ENCODE data around the gene CCDC12.

CCDC12 gene

GRCh38 chr3:46946856-46947545, 29.5 kb downstream of the CCDC12 start:
- peaks cover 18% of the 10 kb centered on the region; the same call in 1 of the 2 replicates for H4K20me1 ChIP-seq (ENCODE audit: low read depth, low read length)
- H3K27ac ChIP-seq (ENCODE audit: low read depth, low read length), result no peak overlapping the region
- peaks cover 98% of the 10 kb centered on the region for H3K79me2 ChIP-seq (ENCODE audit: insufficient read depth, low read length)
- no peak overlapping the region for H3K9ac ChIP-seq (ENCODE audit: low read length)
- no peaks in the 10 kb centered on the region for H3K9me3 ChIP-seq (ENCODE audit: insufficient read depth, low read length)
- TF ChIP-seq CTCF (IDR thresholded peaks at IDR 0.05; ENCODE audit: insufficient read depth, low read length, poor library complexity, severe bottlenecking), result no peak
- TF ChIP-seq EZH2phosphoT487 (conservative IDR thresholded peaks at IDR 0.05; ENCODE audit: low read length), result no peak
- H3K4me2 ChIP-seq (ENCODE audit: low read depth, low read length, poor library complexity, severe bottlenecking), result no peak overlapping the region
- no peaks in the 10 kb centered on the region for H3K9me2 ChIP-seq (replicated peaks; ENCODE audit: insufficient read depth, low read length)
- no peaks in the 10 kb centered on the region for H3K27me3 ChIP-seq (ENCODE audit: low read length)
- no peak overlapping the region for H2AFZ ChIP-seq (ENCODE audit: low read depth, low read length, severe bottlenecking)
- H3F3A ChIP-seq (ENCODE audit: insufficient read depth), result no peaks in the 10 kb centered on the region
- H3K36me3 ChIP-seq (ENCODE audit: low read length), result no peaks in the 10 kb centered on the region
- H3K4me3 ChIP-seq (ENCODE audit: insufficient read depth, low read length, poor library complexity, severe bottlenecking), result no peak overlapping the region

- Histone ChIP-seq H3K4me2 (ENCODE audit: low read depth, low read length, poor library complexity, severe bottlenecking) (no peak overlapping the region), H3K27ac (ENCODE audit: low read depth, low read length) (no peak overlapping the region)
These were observed 30.1 kb downstream of the CCDC12 start for GRCh38 chr3:46946416-46946815.

GRCh38 chr3:46944191-46944590, 32.4 kb downstream of the CCDC12 start:
- Histone ChIP-seq H3K9me2 (replicated peaks; ENCODE audit: insufficient read depth, low read length) (no peaks in the 10 kb centered on the region), H3K27me3 (ENCODE audit: low read length) (no peaks in the 10 kb centered on the region), H3K27ac (ENCODE audit: low read depth, low read length) (no peak overlapping the region), H3F3A (ENCODE audit: insufficient read depth) (no peaks in the 10 kb centered on the region), H3K4me3 (ENCODE audit: insufficient read depth, low read length, poor library complexity, severe bottlenecking) (no peak overlapping the region), H3K9me3 (ENCODE audit: insufficient read depth, low read length) (no peaks in the 10 kb centered on the region), H3K36me3 (ENCODE audit: low read length) (no peaks in the 10 kb centered on the region), H3K9ac (ENCODE audit: low read length) (no peak overlapping the region), H2AFZ (ENCODE audit: low read depth, low read length, severe bottlenecking) (no peak overlapping the region), H3K4me2 (ENCODE audit: low read depth, low read length, poor library complexity, severe bottlenecking) (no peak overlapping the region), H3K79me2 (ENCODE audit: insufficient read depth, low read length) (peaks cover 94% of the 10 kb centered on the region), H4K20me1 (ENCODE audit: low read depth, low read length) (peaks cover 15% of the 10 kb centered on the region; the same call in 1 of the 2 replicates)
- TF ChIP-seq CTCF (IDR thresholded peaks at IDR 0.05; ENCODE audit: insufficient read depth, low read length, poor library complexity, severe bottlenecking) (no peak), EZH2phosphoT487 (conservative IDR thresholded peaks at IDR 0.05; ENCODE audit: low read length) (no peak)

More at GRCh38 chr3:46946416-46946815, 30.1 kb downstream of the CCDC12 start:
- H2AFZ ChIP-seq (ENCODE audit: low read depth, low read length, severe bottlenecking), result no peak overlapping the region
- H3K27me3 ChIP-seq (ENCODE audit: low read length), result no peaks in the 10 kb centered on the region
- peaks cover 100% of the 10 kb centered on the region for H3K79me2 ChIP-seq (ENCODE audit: insufficient read depth, low read length)
- no peaks in the 10 kb centered on the region for H3F3A ChIP-seq (ENCODE audit: insufficient read depth)
- peaks cover 18% of the 10 kb centered on the region; the same call in 1 of the 2 replicates for H4K20me1 ChIP-seq (ENCODE audit: low read depth, low read length)
- H3K9ac ChIP-seq (ENCODE audit: low read length), result no peak overlapping the region
- H3K9me3 ChIP-seq (ENCODE audit: insufficient read depth, low read length), result no peaks in the 10 kb centered on the region
- no peak overlapping the region for H3K4me3 ChIP-seq (ENCODE audit: insufficient read depth, low read length, poor library complexity, severe bottlenecking)
- H3K36me3 ChIP-seq (ENCODE audit: low read length), result no peaks in the 10 kb centered on the region
- no peak for TF ChIP-seq EZH2phosphoT487 (conservative IDR thresholded peaks at IDR 0.05; ENCODE audit: low read length)
- no peak for TF ChIP-seq CTCF (IDR thresholded peaks at IDR 0.05; ENCODE audit: insufficient read depth, low read length, poor library complexity, severe bottlenecking)
- no peaks in the 10 kb centered on the region for H3K9me2 ChIP-seq (replicated peaks; ENCODE audit: insufficient read depth, low read length)

All from SU-DHL-6 (cell line).